IPS-11a (cell line): ENCODE measurements around the gene EVL.
"Not testable (repeated sequence)": the region's sequence is repeated elsewhere in the genome, so short reads cannot be mapped to it uniquely, and the experiment has no call there.

ENCODE experiments used
- H3K4me3 ChIP-seq: one replicate; pipeline ENCODE4 v1.5.1; 2013; ENCODE audit warnings: low read depth, low read length, control low read depth

The EVL gene

GRCh38 chr14:100159094-100159864 lies 94.1 kb downstream of the EVL start, which contains the start of gene DEGS2:
DEGS2 (minus strand) TSS chr14:100159645; CDS start chr14:100159587, 58 bp downstream.
- H3K4me3 ChIP-seq: peak within 1 kb of the TSS; percentile 47

GRCh38 chr14:100159865-100160533 lies 94.8 kb downstream of the EVL start:
- H3K4me3 ChIP-seq: peak overlapping the region; percentile 47

GRCh38 chr14:100160534-100160916 lies 95.3 kb downstream of the EVL start:
- H3K4me3 ChIP-seq: no peak overlapping the region

- no peak overlapping the region for H3K4me3 ChIP-seq
Observed at GRCh38 chr14:100165376-100165775, 100.2 kb downstream of the EVL start.

GRCh38 chr14:100165831-100166440 lies 100.7 kb downstream of the EVL start:
- H3K4me3 ChIP-seq: no peak overlapping the region

GRCh38 chr14:100168506-100168905 lies 103.3 kb downstream of the EVL start:
- no peak overlapping the region for H3K4me3 ChIP-seq

GRCh38 chr14:100170880-100171279 lies 105.7 kb downstream of the EVL start:
- H3K4me3 ChIP-seq: no peak overlapping the region

- no peak overlapping the region for H3K4me3 ChIP-seq
Observed at GRCh38 chr14:100172811-100173210, 107.6 kb downstream of the EVL start.

- H3K4me3 ChIP-seq: no peak overlapping the region
Observed at GRCh38 chr14:100173353-100173752, 108.1 kb downstream of the EVL start.

- no peak overlapping the region for H3K4me3 ChIP-seq
Observed at GRCh38 chr14:100176811-100177327, 111.6 kb downstream of the EVL start.

GRCh38 chr14:100178691-100179090 lies 113.5 kb downstream of the EVL start:
- no peak overlapping the region for H3K4me3 ChIP-seq

- H3K4me3 ChIP-seq: not testable (repeated sequence)
Observed at GRCh38 chr14:100180671-100181070, 115.4 kb downstream of the EVL start.

- H3K4me3 ChIP-seq: not testable (repeated sequence)
Observed at GRCh38 chr14:100181876-100182551, 116.8 kb downstream of the EVL start.

- H3K4me3 ChIP-seq: no peak overlapping the region
Observed at GRCh38 chr14:100187247-100187833, 122.1 kb downstream of the EVL start.

- no peak overlapping the region for H3K4me3 ChIP-seq
Observed at GRCh38 chr14:100188392-100189030, 123.3 kb downstream of the EVL start.

GRCh38 chr14:100190126-100190525 lies 124.9 kb downstream of the EVL start:
- no peak overlapping the region for H3K4me3 ChIP-seq

- H3K4me3 ChIP-seq: no peak overlapping the region
Observed at GRCh38 chr14:100191584-100192249, 126.5 kb downstream of the EVL start.

- no peak overlapping the region for H3K4me3 ChIP-seq
Observed at GRCh38 chr14:100192250-100192671, 127.0 kb downstream of the EVL start.

GRCh38 chr14:100192672-100193416 lies 127.6 kb downstream of the EVL start:
- no peak overlapping the region for H3K4me3 ChIP-seq
